ENCODE measurements around the gene ZNF814. TPM values are rescaled to one million over a fixed set of nuclear protein-coding genes. Genes with fewer than 3 reads are reported as not detected.

The ZNF814 gene
- total RNA-seq, 1 experiment from 2014 or later = 44.3 TPM

- H3K36me3 ChIP-seq (ENCODE audit: insufficient read depth, low read length, poor library complexity, severe bottlenecking) = peaks cover 2% of the 10 kb centered on the region
- no peaks in the 10 kb centered on the region for H3K9me3 ChIP-seq (ENCODE audit: low read depth, low read length, poor library complexity, severe bottlenecking)
- H3K27ac ChIP-seq (ENCODE audit: low read depth, low read length, poor library complexity, severe bottlenecking) = no peak overlapping the region
- BruUV-seq (replicated peaks) = no TSS peak
- ChIA-PET POLR2A (ENCODE audit: low non-redundant PET) (no interaction called here), CTCF (no interaction called here)
- TF ChIP-seq EZH2 (IDR thresholded peaks at IDR 0.05; ENCODE audit: borderline replicate concordance, low read depth, low read length, poor library complexity, severe bottlenecking) (no peak), CTCF (conservative IDR thresholded peaks at IDR 0.05; ENCODE audit: low read depth, low read length) (no peak)
- intact Hi-C loops (cut with micrococcal nuclease; ENCODE audit: unreplicated experiment) = loop anchor here (5.0 kb wide), 1 partner anchor 197 kb away; no protein-coding TSS in a partner anchor
- H3K4me3 ChIP-seq (ENCODE audit: low read depth, low read length, poor library complexity, severe bottlenecking) = peak overlapping the region; percentile 80
- H3K4me1 ChIP-seq (ENCODE audit: insufficient read depth, low read length, poor library complexity, severe bottlenecking) = no peaks in the 10 kb centered on the region
- H3K27me3 ChIP-seq (replicated peaks; ENCODE audit: insufficient read depth, low read depth, low read length, poor library complexity) = no peaks in the 10 kb centered on the region
- DNase-seq (ENCODE audit: low spot score) = no peak
Measured at GRCh38 chr19:57820599-57820998, 68.2 kb downstream of the ZNF814 start.

GRCh38 chr19:57819475-57820148 is 69.2 kb downstream of the ZNF814 start:
- intact Hi-C loops (cut with micrococcal nuclease; ENCODE audit: unreplicated experiment) = loop anchor here (5.0 kb wide), 1 partner anchor 198 kb away; no protein-coding TSS in a partner anchor
- H3K9me3 ChIP-seq (ENCODE audit: low read depth, low read length, poor library complexity, severe bottlenecking) = no peaks in the 10 kb centered on the region
- H3K36me3 ChIP-seq (ENCODE audit: insufficient read depth, low read length, poor library complexity, severe bottlenecking) = peaks cover 2% of the 10 kb centered on the region
- TF ChIP-seq CTCF (conservative IDR thresholded peaks at IDR 0.05; ENCODE audit: low read depth, low read length) = no peak; the same call in 1 of the 2 replicates
- no peak for TF ChIP-seq EZH2 (IDR thresholded peaks at IDR 0.05; ENCODE audit: borderline replicate concordance, low read depth, low read length, poor library complexity, severe bottlenecking)
- H3K4me3 ChIP-seq (ENCODE audit: low read depth, low read length, poor library complexity, severe bottlenecking) = peak overlapping the region; percentile 80
- DNase-seq (ENCODE audit: low spot score) = peak; percentile 92
- H3K4me1 ChIP-seq (ENCODE audit: insufficient read depth, low read length, poor library complexity, severe bottlenecking) = no peaks in the 10 kb centered on the region
- ChIA-PET CTCF (no interaction called here), POLR2A (ENCODE audit: low non-redundant PET) (no interaction called here)
- no TSS peak for BruUV-seq (replicated peaks)
- H3K27ac ChIP-seq (ENCODE audit: low read depth, low read length, poor library complexity, severe bottlenecking) = peak overlapping the region; percentile 79
- H3K27me3 ChIP-seq (replicated peaks; ENCODE audit: insufficient read depth, low read depth, low read length, poor library complexity) = no peaks in the 10 kb centered on the region

GRCh38 chr19:57818378-57818777 is 70.5 kb downstream of the ZNF814 start:
- TF ChIP-seq CTCF (conservative IDR thresholded peaks at IDR 0.05; ENCODE audit: low read depth, low read length) = no peak
- no peak for TF ChIP-seq EZH2 (IDR thresholded peaks at IDR 0.05; ENCODE audit: borderline replicate concordance, low read depth, low read length, poor library complexity, severe bottlenecking)
- Histone ChIP-seq H3K4me1 (ENCODE audit: insufficient read depth, low read length, poor library complexity, severe bottlenecking) (no peaks in the 10 kb centered on the region), H3K27ac (ENCODE audit: low read depth, low read length, poor library complexity, severe bottlenecking) (no peak overlapping the region), H3K27me3 (replicated peaks; ENCODE audit: insufficient read depth, low read depth, low read length, poor library complexity) (no peaks in the 10 kb centered on the region), H3K9me3 (ENCODE audit: low read depth, low read length, poor library complexity, severe bottlenecking) (no peaks in the 10 kb centered on the region), H3K4me3 (ENCODE audit: low read depth, low read length, poor library complexity, severe bottlenecking) (no peak overlapping the region), H3K36me3 (ENCODE audit: insufficient read depth, low read length, poor library complexity, severe bottlenecking) (peaks cover 2% of the 10 kb centered on the region)
- no TSS peak for BruUV-seq (replicated peaks)
- CTCF ChIA-PET = no interaction called here
- intact Hi-C loops (cut with micrococcal nuclease; ENCODE audit: unreplicated experiment) = no loop called here
- no peak for DNase-seq (ENCODE audit: low spot score)
- POLR2A ChIA-PET (ENCODE audit: low non-redundant PET) = no interaction called here

Data from A673 (cell line).